Stomach (tissue), 4 donors: ENCODE measurements around the gene CPT1B.

ENCODE experiments used
- POLR2A ChIP-seq, 4 donors: fragments of 450-650 bp; IDR thresholded peaks; one replicate each; pipeline ENCODE4 v1.6.1; 2016; ENCODE audit warnings: antibody characterized with exemption in 4 of 4, control low read depth in 2 of 4, mild to moderate bottlenecking in 1 of 4, moderate library complexity in 1 of 4
- POLR2AphosphoS5 ChIP-seq, 3 donors: sonication (generic); formaldehyde crosslinking; IDR thresholded peaks; one replicate each; pipeline ENCODE4 v1.6.1; 2016; ENCODE audit warnings: antibody characterized with exemption in 3 of 3
- TF ChIP-seq, protein P1 (sequence below), 7 experiments: fragments of 450-650 bp in 4 of 7; fragments of 200-600 bp in 3 of 7; sonication (generic) in 3 of 7; IDR thresholded peaks; one replicate each; pipeline ENCODE4 v1.5.1; 2016 to 2019; ENCODE audit warnings: antibody characterized with exemption in 7 of 7, control low read depth in 2 of 7, mild to moderate bottlenecking in 1 of 7

DNA sequence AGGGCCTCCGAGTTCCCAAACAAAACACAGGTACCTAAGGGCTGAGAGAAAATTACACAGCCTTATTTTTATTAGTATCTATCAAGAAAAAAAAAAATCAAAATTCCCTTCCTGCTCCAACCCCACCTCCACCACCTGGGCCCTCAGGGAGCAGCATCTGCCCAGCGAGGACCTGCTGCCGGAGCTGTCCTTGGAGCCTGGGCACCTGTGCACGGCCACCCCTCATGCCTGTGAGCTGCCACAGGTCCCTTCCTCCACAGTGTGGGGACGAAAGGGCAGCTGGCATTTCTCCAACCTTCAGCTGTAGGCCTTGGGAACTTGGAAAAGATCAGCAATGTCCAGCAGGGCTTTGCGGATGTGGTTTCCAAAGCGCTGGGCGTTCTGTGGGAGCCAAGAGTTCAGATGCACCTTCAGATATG lies 9.2 kb downstream of the CPT1B start:
- TF ChIP-seq, protein P1, sequence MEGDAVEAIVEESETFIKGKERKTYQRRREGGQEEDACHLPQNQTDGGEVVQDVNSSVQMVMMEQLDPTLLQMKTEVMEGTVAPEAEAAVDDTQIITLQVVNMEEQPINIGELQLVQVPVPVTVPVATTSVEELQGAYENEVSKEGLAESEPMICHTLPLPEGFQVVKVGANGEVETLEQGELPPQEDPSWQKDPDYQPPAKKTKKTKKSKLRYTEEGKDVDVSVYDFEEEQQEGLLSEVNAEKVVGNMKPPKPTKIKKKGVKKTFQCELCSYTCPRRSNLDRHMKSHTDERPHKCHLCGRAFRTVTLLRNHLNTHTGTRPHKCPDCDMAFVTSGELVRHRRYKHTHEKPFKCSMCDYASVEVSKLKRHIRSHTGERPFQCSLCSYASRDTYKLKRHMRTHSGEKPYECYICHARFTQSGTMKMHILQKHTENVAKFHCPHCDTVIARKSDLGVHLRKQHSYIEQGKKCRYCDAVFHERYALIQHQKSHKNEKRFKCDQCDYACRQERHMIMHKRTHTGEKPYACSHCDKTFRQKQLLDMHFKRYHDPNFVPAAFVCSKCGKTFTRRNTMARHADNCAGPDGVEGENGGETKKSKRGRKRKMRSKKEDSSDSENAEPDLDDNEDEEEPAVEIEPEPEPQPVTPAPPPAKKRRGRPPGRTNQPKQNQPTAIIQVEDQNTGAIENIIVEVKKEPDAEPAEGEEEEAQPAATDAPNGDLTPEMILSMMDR (IDR thresholded peaks at IDR 0.05), result no peak
- TF ChIP-seq POLR2A (IDR thresholded peaks at IDR 0.05) (no peak), POLR2AphosphoS5 (IDR thresholded peaks at IDR 0.05) (peak in 1 of 3 donors; percentile 33)
